Nucleus accumbens (tissue), 56 donors: ENCODE data around the gene CLIP4.

ENCODE experiments used
- DNase-seq, 56 donors: peaks; one replicate each; lab custom pipeline; 2025; lab: John Stamatoyannopoulos, UW

Gene CLIP4

GRCh38 chr2:29182334-29182733 lies 67.1 kb downstream of the CLIP4 start:
- DNase-seq, result no peak

GRCh38 chr2:29182920-29183319 lies 67.7 kb downstream of the CLIP4 start:
- no peak for DNase-seq

- DNase-seq, result no peak
Measured at GRCh38 chr2:29184531-29184930, 69.3 kb downstream of the CLIP4 start.

GRCh38 chr2:29186817-29187216 lies 71.6 kb downstream of the CLIP4 start:
- DNase-seq, result no peak

- no peak for DNase-seq
Measured at GRCh38 chr2:29187926-29188325, 72.7 kb downstream of the CLIP4 start.

- no peak for DNase-seq
Measured at GRCh38 chr2:29189052-29189451, 73.8 kb downstream of the CLIP4 start.

GRCh38 chr2:29191817-29192216 lies 76.6 kb downstream of the CLIP4 start:
- no peak for DNase-seq

GRCh38 chr2:29192526-29192925 lies 77.3 kb downstream of the CLIP4 start:
- DNase-seq, result no peak

- DNase-seq, result no peak
Measured at GRCh38 chr2:29193111-29193510, 77.9 kb downstream of the CLIP4 start.

- DNase-seq, result no peak
Measured at GRCh38 chr2:29193681-29194080, 78.5 kb downstream of the CLIP4 start.

GRCh38 chr2:29195796-29196195 lies 80.6 kb downstream of the CLIP4 start:
- no peak for DNase-seq

GRCh38 chr2:29196792-29197788 lies 81.9 kb downstream of the CLIP4 start:
- DNase-seq, result peak in 46 of 56 donors; percentile 4 to 83 (median 36)

GRCh38 chr2:29201979-29202378 lies 86.8 kb downstream of the CLIP4 start:
- DNase-seq, result no peak

- no peak for DNase-seq
Measured at GRCh38 chr2:29202819-29203495, 87.7 kb downstream of the CLIP4 start.

- no peak for DNase-seq
Measured at GRCh38 chr2:29206941-29207340, 91.7 kb downstream of the CLIP4 start.

GRCh38 chr2:29207352-29208148 lies 92.3 kb downstream of the CLIP4 start:
- DNase-seq, result no peak

GRCh38 chr2:29209551-29209950 lies 94.3 kb downstream of the CLIP4 start:
- DNase-seq, result no peak

GRCh38 chr2:29212009-29212408 lies 96.8 kb downstream of the CLIP4 start:
- DNase-seq, result no peak

- no peak for DNase-seq
Measured at GRCh38 chr2:29213888-29214291, 98.7 kb downstream of the CLIP4 start.

GRCh38 chr2:29215073-29215472 lies 99.9 kb downstream of the CLIP4 start:
- no peak for DNase-seq
